Amniotic stem cell (primary cell): Measurements from ENCODE around the gene PCDHA4.

ENCODE experiments used
- DNase-seq: peaks from one replicate; lab custom pipeline; 2025; lab: John Stamatoyannopoulos, UW

PCDHA4 gene

DNA sequence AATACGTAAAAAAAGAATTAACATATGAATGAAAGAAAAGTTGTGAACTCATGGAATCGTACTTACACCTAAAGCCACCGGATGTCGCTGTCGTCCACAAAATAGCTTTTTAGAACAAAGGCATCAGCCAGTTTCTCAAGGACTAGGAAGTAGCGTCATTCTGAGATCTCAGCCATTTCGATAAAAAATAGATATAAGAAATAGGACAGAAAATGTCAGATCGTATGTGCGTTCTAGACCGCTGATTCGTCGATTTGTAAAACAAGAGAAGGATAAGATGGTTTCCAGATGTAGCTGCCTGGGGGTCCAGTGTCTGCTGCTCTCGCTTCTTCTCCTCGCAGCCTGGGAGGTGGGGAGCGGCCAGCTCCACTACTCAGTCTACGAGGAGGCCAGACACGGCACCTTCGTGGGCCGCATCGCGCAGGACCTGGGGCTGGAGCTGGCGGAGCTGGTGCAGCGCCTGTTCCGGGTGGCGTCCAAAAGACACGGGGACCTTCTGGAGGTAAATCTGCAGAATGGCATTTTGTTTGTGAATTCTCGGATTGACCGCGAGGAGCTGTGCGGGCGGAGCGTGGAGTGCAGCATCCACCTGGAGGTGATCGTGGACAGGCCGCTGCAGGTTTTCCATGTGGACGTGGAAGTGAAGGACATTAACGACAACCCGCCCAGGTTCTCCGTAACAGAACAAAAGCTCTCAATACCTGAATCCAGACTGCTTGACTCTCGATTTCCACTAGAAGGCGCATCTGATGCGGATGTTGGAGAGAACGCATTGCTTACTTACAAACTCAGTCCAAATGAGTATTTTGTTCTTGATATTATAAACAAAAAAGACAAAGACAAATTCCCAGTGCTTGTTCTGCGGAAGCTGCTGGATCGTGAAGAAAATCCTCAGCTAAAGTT, 49.2 kb downstream of the PCDHA4 start, which contains the start of gene PCDHA10:
TSS of gene PCDHA10 (plus strand) at position 126 of the 903 bp plus-strand sequence. CDS start at position 278, 152 bp downstream.
- no peak for DNase-seq

DNA sequence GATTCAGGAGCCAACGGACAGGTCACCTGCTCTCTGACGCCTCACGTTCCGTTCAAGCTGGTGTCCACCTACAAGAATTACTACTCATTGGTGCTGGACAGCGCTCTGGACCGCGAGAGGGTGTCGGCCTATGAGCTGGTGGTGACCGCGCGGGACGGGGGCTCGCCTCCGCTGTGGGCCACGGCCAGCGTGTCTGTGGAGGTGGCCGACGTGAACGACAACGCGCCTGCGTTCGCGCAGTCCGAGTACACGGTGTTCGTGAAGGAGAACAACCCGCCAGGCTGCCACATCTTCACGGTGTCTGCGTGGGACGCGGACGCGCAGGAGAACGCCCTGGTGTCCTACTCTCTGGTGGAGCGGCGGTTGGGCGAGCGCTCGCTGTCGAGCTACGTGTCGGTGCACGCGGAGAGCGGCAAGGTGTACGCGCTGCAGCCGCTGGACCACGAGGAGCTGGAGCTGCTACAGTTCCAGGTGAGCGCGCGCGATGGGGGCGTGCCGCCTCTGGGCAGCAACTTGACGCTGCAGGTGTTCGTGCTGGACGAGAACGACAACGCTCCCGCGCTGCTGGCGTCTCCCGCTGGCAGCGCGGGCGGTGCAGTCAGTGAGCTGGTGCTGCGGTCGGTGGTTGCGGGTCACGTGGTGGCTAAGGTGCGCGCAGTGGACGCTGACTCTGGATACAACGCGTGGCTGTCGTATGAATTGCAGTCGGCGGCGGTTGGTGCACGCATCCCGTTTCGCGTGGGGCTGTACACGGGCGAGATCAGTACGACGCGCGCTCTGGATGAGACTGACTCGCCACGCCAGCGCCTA, 50.5 kb downstream of the PCDHA4 start:
- DNase-seq: no peak

DNA sequence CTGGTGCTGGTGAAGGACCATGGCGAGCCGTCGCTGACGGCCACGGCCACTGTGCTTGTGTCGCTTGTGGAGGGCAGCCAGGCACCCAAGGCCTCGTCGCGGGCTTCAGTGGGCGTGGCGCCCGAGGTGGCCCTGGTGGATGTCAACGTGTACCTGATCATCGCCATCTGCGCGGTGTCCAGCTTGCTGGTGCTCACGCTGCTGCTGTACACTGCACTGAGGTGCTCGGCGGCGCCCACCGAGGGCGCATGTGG, 51.0 kb downstream of the PCDHA4 start:
- DNase-seq: no peak

DNA sequence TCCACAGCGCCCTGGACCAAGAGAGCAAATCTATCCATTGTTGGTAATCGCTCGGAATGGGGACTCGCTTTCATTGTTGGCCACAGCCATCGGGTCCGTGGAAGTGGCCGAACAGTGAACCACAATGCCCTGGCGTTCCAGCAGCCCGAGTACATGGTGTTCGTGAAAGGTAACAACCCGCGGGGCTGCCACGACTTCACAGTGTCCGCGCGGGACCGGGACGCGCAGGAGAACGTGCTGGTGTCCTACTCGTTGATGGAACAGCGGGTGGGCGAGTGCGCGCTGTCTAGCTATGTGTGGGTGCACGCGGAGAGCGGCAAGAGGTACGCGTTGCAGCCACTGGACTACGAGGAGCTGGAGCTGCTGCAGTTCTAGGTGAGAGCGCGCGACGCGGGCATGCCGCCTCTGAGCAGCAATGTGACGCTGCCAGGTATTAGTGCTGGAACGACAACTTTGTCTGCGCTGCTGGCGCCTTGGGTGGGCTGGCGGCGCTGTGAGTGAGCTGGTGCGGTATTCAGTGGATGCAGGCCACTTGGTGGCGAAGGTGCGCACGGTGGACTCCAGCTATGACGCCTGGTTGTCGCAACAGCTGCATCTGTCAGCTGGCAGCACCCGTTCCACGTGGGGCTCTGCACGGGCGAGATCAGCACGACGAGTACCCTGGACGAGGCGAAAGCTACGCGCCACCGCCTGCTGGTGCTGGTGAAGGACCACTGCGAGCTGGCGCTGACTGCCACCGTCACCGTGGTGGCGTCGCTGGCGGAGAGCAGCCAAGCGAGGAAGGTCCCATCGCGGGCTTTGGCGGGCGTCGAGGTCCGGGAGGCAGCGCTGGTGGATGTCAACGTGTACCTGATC, 55.8 kb downstream of the PCDHA4 start:
- no peak for DNase-seq
